Measurements from ENCODE around the gene JRKL.

DNA sequence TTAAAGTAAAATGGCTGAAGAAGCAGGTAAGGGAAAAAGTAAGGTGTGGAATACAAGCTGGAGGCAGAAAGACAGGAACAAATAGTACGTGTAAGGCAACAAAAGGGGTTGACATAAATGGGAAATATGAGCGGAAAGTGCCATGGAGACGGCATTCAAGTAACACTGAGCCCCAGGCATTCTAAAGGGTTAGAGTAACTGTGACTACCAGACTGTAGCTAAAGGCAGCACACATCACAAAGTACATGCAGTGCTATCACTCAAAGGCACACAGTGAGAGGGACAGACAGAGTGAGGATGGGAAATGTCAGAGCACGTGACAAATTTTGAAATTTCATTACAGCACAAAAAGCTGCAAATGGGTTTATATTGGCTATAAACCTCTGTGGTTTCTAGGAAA lies 33.0 kb upstream of the JRKL start:
- TF ChIP-seq, protein P1, sequence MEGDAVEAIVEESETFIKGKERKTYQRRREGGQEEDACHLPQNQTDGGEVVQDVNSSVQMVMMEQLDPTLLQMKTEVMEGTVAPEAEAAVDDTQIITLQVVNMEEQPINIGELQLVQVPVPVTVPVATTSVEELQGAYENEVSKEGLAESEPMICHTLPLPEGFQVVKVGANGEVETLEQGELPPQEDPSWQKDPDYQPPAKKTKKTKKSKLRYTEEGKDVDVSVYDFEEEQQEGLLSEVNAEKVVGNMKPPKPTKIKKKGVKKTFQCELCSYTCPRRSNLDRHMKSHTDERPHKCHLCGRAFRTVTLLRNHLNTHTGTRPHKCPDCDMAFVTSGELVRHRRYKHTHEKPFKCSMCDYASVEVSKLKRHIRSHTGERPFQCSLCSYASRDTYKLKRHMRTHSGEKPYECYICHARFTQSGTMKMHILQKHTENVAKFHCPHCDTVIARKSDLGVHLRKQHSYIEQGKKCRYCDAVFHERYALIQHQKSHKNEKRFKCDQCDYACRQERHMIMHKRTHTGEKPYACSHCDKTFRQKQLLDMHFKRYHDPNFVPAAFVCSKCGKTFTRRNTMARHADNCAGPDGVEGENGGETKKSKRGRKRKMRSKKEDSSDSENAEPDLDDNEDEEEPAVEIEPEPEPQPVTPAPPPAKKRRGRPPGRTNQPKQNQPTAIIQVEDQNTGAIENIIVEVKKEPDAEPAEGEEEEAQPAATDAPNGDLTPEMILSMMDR (conservative IDR thresholded peaks at IDR 0.05), result no peak
- TF ChIP-seq EZH2 (IDR thresholded peaks at IDR 0.05; ENCODE audit: low read depth), result no peak

All from PC-9 (cell line).